NCI-H146 (cell line): ENCODE results near the gene RSPH10B.
A peak's percentile ranks its signal among the peaks of the same experiment; 100 is the strongest.
"Not testable (repeated sequence)": the region's sequence is repeated elsewhere in the genome, so short reads cannot be mapped to it uniquely, and the experiment has no call there.

Source experiments
- DNase-seq: peaks from one replicate; lab custom pipeline; 2025; lab: John Stamatoyannopoulos, UW

The RSPH10B gene

GRCh38 chr7:5926263-5926870 is 44.1 kb downstream of the RSPH10B start:
- not testable (repeated sequence) for DNase-seq

- not testable (repeated sequence) for DNase-seq
Measured at GRCh38 chr7:5924630-5925029, 45.9 kb downstream of the RSPH10B start.

- DNase-seq = not testable (repeated sequence)
Measured at GRCh38 chr7:5924180-5924579, 46.3 kb downstream of the RSPH10B start.

- DNase-seq = not testable (repeated sequence)
Measured at GRCh38 chr7:5916529-5916928, 54.0 kb downstream of the RSPH10B start.

- DNase-seq = not testable (repeated sequence)
Measured at GRCh38 chr7:5908835-5909234, 61.7 kb downstream of the RSPH10B start.

GRCh38 chr7:5904726-5905125 is 65.8 kb downstream of the RSPH10B start:
- DNase-seq = not testable (repeated sequence)

- not testable (repeated sequence) for DNase-seq
Measured at GRCh38 chr7:5903002-5903401, 67.5 kb downstream of the RSPH10B start.

- peak; percentile 60 for DNase-seq
Measured at GRCh38 chr7:5898480-5899224, 71.8 kb downstream of the RSPH10B start, which contains the start of gene CCZ1. Gene CCZ1 (plus strand): TSS chr7:5898733. CDS start chr7:5898800, 67 bp downstream.

- peak; percentile 47 for DNase-seq
Measured at GRCh38 chr7:5897369-5897919, 73.0 kb downstream of the RSPH10B start.

- DNase-seq = no peak
Measured at GRCh38 chr7:5892498-5892897, 78.0 kb downstream of the RSPH10B start.

GRCh38 chr7:5890244-5890643 is 80.2 kb downstream of the RSPH10B start:
- DNase-seq = not testable (repeated sequence)

GRCh38 chr7:5888021-5888420 is 82.5 kb downstream of the RSPH10B start:
- DNase-seq = not testable (repeated sequence)

GRCh38 chr7:5884431-5884830 is 86.1 kb downstream of the RSPH10B start:
- DNase-seq = not testable (repeated sequence)

- DNase-seq = not testable (repeated sequence)
Measured at GRCh38 chr7:5880106-5880505, 90.4 kb downstream of the RSPH10B start.

- DNase-seq = not testable (repeated sequence)
Measured at GRCh38 chr7:5879591-5879990, 90.9 kb downstream of the RSPH10B start.
